Measurements from ENCODE around the gene MTA1.

MTA1 gene

DNA sequence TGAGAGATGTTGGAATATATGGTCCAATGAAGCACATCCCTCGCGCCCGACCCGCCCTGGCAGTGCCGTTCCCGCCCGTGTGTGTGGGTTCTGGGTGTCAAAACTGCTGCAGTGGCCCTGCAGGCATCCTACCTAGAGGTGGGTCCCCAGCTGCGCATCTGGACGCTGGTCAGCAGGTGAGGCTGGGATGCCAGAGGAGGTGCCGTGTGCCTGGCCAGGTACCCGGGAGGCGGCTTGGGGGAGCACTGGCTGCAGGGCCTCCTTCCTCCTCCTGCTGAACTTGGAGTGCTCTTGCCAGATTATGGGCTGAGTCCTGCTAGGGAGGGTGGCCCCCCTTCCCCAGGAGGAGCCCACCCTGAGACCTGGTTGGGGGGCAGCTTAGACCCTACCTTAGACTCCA, 5.2 kb downstream of the MTA1 start:
- no peak for DNase-seq (ENCODE audit: low read depth)

DNA sequence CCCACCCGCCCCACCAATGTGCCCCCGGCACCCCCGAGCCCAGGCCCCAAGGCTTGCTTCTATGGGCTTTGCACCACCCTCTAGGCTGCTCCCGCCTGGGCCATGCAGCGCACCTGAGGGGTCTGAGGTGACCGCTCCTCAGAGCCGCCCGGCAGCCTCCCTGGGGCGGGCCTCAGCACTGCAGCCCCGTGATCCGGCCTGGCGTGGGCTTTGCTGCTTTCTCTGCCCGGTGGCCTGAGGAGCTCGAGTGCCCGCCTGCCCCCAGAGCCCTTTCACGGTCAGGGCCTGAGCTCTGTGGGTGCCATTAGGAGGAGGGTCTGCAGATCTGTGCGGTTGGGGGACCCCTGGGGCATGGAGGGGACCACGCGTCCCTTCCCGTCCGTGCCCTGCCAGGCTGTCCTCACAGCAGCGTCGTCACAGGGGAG, 6.2 kb downstream of the MTA1 start:
- DNase-seq (ENCODE audit: low read depth): no peak

DNA sequence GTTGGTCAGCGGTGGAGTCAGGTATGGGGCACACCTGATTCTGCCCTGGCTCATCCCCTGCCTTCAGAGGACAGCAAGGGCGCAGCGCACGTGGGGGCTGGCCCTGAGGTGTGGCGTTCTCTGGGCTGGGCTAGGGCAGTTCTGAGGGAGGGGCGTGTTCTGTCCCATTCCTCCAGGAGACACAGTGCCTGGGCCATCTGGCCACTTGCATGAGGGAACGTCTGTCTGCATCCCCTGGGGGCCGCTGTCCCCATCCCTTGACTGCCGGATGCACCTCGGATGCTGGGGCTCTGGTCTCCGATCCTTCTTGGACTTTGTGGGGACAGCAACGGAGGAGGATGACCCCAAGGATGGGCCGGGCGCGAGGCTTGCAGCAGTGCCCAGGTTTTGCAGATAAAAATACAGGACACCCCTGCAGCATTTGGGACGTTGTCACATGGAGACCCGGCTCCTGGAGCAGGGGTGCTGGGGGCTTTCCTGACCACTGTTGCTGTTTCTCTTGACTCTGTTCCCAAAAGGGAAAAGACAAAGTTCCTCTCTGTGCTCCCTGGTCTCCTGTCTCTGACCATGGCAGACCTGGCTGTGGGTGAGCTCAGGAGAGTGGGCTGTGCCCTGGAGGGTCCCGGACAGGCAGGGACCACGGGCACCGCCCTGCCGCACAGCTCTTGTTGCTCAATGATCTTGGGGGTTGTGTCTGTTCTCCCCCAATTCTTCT, 6.9 kb downstream of the MTA1 start:
- no peak for DNase-seq (ENCODE audit: low read depth)

DNA sequence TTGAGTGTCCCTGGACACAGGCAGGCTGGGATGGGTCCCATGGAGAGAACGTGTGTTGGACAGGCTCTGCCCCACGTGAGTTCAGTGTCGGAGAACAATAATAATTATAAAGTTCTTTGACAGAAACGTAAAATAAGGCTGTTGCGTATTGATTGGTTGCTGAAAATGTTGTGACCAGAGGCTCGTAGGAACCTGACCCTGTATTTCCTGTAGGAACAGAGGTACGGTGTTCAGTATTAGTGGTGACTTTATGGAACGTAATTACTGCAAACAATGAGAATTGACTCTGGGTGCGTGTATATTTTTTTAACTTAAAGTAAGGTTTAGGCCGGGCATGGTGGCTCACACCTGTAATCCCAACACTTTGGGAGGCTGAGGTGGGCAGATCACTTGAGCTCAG, 7.8 kb downstream of the MTA1 start:
- no peak for DNase-seq (ENCODE audit: low read depth)

DNA sequence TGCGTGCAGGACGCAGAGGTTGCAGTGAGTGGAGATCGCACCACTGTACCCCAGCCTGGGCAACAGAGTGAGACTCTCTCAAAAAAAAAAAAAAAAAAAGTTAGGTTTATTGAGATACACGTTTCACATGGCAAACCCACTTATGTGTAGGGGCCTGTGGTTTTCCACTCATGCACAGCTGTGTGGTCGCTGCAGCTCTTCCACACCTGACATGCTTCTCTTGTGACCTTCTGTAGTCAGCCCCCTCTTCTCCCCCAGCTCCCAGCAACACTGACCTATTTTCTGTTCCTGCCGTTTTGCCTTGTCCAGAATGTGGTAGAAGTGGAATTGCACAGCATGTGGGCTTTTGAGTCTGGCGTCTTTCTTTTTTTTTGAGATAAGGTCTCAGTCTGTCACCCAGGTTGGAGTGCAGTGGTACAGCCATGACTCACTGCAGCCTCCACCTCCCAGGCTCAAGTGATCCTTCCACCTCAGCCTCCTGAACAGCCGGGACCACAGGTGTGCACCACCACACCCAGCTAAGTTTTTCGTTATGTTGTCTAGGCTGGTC, 8.4 kb downstream of the MTA1 start:
- DNase-seq (ENCODE audit: low read depth): no peak

DNA sequence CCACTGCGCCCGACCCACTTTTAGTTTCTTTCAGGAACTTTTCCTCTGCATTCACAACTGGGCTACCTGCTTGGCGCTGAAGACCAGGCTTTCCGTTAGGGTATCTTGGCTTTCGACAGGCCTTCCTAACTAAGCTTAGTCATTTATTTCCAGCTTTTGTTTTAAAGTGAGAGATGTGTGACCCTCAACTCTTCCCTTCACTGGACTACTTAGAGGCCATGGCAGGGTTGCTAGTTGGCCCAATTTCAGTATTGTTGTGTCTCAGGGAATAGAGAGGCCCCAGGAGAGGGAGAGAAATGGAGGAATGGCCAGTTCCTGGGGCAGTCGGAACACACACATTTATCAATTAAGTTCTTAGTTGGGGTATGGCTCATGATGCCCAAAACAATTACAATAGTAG, 10.4 kb downstream of the MTA1 start:
- no peak for DNase-seq (ENCODE audit: low read depth)

DNA sequence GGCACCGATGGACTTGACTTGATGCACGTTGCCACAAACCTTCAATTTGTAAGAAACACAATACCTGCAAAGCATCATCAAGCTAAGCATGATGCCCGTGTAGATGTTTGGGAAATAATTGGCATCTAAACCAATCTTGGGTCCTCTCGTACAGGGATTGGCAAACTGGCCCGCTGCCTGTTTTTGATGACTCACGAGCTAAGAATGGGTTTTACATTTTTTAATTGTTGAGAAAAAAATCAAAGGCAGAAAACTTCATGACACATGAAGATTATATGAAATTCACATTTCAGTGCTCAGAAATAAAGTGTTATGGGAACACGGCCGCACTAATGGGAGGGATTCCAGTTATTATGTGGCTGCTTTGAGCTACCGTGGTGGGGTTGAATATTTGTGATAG, 10.9 kb downstream of the MTA1 start:
- no peak for DNase-seq (ENCODE audit: low read depth)

DNA sequence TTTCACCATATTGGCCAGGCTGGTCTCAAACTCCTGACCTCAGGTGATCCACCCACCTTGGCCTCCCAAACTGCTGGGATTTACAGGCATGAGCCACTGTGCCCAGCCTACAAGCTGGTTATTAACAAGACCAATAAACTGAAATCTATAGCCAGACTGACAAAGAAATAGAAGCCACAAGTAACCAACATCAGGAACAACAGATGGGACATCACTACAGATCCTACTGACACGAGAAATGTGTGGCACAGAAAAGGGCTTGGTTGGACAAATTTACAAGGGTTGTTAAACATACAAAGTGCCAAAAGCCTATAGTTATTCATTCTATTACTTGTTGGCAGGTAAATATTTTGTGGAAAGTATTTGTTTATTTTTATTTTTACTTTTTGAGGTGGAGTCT, 11.6 kb downstream of the MTA1 start:
- no peak for DNase-seq (ENCODE audit: low read depth)

DNA sequence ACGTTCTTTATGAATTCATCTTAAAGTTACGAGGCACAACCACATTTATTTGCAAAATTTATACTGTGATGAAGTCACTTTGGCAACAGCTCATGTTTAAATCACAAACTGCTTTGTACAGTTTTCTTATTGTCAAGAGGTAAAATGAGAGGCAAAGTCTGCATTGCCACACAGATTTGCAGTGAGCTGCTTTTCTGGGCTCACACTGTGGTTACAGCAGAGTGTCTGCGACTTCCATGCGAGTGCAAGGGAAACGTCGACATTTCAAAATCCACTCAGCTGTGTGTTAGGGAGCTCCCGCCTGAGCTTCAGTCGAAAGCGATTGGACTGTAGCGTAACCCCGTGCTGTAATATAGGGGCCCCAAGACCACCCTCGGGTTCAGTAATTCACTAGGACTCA, 13.0 kb downstream of the MTA1 start:
- DNase-seq (ENCODE audit: low read depth): no peak

DNA sequence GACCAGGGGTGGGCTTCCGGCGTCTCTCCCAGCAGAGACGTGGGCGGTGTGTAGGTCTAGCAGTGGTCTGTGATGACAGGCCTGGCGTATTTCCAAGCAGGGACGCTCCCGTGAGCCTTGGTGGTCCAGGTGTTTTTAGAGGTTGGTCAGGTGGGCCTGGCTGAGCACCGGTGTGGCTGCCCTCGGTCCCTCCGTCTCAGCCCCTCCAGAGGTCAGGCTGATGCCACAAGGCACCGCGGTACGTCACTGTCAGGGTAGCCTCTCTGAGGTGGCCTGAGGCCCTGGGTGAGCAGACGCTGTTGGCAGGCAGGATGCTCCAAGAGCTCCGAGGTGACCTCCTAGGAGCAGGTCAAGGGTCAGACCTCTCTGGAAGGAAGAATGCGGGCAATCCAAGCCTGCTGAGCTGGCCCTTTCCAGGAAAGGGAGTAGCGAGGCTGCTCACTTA, 13.6 kb downstream of the MTA1 start:
- no peak for DNase-seq (ENCODE audit: low read depth)

DNA sequence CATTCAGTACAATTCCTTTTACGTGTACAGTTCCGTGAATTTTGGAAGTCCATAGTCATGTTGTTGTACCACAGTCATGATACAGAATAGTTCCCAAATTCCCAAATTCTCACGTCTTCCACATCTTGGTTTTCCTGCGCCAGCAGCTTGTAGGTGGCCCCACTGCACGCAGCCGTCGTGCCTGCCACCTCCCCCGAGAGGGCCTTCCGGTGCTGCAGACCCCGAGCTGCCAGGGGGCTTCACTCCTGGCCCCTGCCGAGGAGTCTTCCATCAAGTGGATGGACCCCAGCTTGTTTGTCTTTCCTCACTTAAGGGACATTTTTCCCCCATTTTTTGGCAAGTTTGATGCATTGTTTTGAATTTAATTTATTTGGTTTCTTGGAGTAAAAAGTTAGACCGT, 16.8 kb downstream of the MTA1 start:
- DNase-seq (ENCODE audit: low read depth): no peak

DNA sequence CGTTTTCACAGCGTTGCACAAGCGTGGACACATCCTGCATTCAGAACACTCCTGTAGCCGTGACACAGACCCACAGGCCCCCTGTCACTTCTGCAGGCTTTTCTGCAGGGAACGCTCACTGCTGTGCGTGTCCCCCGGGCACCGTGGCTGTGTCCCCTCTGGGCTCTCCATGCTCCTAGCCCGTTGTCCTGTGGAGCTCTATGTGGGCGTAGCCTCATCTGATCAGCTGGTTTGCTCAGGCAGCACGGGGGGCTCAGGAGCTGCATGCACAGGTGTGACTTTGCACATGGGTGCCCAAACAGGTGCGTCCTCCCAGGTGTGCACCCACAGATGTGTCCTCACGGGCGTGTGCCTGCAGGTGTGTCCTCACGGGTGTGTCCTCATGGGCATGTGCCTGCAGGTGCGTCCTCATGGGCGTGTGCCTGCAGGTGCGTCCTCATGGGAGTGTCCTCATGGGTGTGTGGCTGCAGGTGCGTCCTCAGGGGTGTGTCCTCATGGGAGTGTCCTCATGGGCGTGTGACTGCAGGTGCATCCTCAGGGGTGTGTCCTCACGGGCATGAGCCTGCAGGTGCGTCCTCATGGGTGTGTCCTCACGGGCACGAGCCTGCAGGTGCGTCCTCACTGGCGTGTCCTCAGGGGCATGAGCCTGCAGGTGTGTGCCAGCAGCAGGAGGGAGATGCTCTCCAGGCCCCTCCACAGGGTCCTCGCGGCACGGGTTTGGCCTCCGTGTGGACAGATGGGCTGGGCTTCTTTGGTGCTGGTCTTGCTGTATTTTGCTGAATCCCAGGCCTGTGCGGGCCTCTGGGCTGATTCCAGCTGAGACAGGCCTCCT, 17.5 kb downstream of the MTA1 start:
- DNase-seq (ENCODE audit: low read depth): no peak

DNA sequence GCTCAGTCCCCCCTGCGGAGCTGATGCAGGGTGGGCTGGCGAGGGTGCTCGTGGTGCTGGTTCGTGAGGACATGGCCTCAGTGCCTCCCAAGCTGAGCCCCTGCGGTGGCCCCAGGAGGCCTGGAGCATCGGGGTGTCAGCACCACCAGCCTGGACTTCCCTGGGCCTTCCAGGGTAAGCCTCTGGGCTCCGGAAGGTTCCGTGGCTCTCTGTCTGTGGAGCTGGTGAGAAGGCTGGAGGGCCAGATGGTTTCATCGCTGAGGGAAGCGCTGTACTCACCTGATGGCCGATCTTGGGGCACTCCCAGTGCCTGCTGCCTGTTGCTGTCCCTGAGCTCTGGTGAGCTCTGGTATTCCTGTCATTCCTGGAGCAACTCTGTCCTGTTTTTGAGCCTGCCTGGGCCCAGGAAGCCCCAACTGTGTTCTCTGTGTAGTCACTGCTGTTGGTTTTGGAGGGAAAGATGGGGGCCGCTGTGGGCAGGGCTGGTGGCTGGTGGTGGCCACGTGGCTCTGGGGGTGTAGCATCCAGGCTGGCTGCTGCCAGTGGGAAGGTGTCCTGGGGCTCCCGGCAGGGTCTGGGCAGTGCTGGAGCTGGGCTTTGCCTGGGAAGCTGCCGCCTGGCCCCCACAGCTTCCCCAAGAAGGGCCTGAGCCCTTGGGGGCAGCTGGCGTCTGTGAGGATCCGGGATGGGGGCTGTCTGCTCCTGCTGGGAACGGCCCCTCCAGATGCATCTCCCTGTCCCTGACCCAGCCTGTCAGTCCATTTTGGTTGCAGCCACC, 18.3 kb downstream of the MTA1 start:
- no peak for DNase-seq (ENCODE audit: low read depth)

DNA sequence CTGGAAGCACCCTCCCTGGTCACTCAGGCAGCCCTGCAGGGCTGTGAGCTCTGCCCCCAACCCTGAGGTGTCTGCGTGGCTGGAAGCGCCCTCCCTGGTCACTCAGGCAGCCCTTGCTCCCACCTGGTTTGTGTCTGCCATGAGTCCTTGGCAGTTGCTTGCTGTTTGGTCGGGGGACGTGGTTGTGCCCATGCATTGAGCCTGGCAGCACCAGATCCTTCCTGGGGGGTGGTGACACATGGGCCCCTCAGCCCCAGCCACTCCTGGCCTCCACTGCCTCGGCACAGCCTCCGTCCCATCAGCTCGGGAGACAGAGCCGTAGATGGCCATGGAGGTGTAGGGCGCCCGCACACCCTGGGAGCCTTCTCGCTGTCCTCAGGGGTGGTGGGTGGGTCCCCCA, 19.6 kb downstream of the MTA1 start:
- DNase-seq (ENCODE audit: low read depth): no peak

DNA sequence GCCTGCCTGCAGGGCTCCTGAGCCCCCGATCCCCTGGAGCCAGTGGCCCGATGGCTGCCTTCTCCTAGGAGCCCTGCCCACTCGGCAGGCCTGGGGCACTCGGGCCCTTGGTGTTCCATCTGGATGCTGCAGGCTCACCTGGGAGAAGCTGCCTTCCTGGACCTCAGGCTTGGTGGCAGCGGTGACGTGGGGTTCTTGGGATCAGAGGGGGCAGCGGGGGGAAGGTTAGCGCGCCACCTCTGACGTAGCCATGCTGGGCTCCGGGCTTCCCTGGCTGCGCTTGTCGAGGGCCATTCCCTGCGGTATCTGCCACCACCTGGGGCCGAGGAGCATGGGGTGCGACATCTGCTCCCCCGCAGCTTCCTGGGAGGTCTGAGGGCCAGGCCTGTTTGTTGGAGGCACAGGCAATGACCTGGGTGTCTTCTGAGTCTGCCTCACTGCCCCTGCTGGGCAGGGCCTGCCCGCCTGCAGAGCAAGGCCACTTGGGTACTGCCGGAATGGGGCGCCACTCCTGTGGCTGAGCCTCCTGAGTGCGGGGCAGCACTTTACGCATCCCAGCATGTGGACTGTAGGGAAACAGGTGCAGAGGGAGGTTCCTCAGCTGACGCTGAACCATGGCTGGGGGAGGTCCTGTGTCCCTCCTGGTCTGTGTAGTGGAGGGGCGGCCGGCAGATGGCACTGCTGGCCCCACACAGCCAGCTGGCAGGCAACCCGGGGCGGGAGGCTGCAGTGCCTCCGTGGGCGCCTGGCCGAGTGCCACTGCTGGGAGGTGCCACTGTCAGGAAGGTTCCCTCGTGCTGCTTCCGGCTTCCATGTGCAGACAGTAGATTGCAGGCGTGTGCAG, 20.3 kb downstream of the MTA1 start:
- no peak for DNase-seq (ENCODE audit: low read depth)

DNA sequence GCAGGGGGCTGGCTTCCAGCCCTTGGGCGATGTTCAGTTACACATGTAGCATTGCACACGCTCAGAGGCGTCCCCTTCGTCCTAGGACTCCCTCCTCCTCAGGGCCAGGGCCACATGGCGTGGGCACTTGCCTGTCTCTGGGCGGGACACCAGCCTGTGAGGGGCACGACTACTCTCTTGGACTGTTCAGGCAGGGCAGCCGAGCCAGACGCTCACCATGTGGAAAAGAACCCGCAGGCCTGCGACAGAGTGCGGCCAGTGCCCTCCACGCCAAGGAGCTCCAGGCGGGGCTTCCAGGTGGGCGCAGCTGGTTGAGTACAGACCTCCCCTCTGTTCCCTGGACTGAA, 20.9 kb downstream of the MTA1 start:
- DNase-seq (ENCODE audit: low read depth): no peak

DNA sequence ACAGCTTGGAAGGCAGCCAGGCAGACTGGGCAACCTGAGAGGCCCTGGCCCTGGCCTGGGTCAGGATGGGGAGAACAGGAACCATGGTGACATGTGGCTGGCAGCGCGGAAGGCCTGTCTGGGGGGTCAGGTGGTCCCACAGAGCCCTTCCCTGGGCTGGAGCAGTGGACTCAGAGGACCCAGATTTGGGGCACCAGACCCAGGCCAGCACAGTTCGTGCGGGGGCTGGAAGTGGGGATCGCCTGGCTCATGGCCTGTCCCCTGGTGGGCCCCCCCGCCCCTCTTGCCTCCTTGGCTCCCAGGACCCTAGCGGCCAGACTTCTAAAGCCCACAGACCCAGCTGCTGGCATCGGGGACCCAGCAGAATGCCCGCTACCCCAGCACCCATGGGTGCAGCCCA, 21.4 kb downstream of the MTA1 start:
- DNase-seq (ENCODE audit: low read depth): no peak

DNA sequence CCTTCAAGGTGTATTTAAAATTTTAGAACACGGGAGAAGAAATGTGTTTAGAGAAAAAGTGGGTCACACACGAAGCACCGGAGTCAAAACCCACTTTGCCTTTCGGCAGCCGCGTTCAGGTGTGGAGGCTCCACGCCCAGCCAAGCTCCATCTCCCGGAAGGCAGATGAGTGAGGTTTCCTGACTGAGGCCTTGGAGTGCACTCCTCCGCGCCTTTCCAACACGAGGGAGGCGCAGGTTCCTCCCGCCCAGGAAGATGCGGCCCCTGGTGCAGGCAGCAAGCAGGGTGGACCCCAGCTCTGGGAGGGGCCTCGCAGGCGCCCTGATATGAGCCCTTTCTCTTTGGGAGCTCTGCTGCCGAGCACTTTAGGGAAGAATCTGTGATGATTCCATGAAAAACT, 22.5 kb downstream of the MTA1 start:
- DNase-seq (ENCODE audit: low read depth): no peak

DNA sequence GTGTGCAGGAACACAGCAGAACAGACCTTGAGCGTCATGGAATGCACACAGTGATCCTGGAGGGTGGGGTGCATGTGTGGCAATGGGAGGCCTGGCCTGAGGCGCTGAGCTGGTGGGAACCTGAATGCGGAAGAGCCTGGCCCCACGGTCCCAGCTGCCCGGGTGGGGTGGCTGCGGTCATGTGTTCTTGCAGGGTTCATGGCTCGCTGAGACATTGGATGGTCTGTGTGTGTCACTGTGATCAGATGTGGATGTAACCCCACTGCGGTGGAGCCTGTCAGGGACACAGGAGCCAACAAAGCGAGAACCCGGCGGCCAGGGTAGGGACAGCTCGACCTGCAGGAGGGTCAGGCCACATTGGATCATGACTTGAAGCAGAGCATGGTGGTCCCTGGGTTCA, 23.2 kb downstream of the MTA1 start:
- DNase-seq (ENCODE audit: low read depth): no peak

DNA sequence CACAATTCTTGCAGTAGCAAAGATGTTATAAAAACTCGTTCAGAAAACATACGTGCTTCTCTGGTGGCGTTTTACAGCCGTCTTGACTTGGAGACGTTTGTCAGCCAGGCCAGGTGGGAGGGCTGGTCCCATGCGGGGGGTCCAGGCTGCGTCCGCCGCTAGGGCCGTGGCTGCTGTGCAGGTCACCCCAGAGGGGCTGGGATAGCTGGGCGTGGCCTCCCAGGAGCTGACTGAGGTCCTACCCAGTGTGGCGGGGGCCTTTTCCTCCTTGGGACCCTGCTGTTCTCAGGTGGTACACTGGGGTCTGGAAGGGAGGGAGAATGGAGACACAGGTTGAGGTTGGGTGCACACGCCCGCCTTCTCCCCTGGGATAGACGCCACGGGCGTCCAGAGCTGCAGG, 25.2 kb downstream of the MTA1 start:
- DNase-seq (ENCODE audit: low read depth): no peak

DNA sequence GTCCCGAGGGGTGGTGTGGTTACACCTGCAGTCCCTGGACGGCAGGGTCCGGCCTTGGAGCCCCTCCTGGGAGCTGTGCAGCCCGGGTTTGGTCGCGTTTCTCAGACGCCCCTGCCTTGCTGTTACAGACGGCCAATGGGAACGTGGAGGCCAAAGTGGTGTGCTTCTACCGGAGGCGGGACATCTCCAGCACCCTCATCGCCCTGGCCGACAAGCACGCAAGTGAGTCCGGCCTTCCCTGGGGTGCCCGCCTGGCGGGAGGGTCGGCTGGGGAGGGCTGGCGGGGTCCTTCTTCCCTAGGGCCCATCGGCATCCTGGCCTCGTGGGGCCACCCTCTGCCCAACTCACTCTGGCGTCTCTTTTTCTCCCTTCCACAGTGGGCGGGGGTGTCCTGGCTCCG, 25.7 kb downstream of the MTA1 start:
- DNase-seq (ENCODE audit: low read depth): no peak
